Esophagus squamous epithelium (tissue), 5 donors: Measurements from ENCODE around the gene GRIP1. TPM values are rescaled to one million over a fixed set of nuclear protein-coding genes. Genes with fewer than 3 reads are reported as not detected.

Experiments
- DNase-seq: peaks from one replicate; lab custom pipeline; 2025; lab: John Stamatoyannopoulos, UW
- H3K27ac ChIP-seq, 4 donors: fragments of 200-600 bp; sonication (generic); one replicate each; pipeline ENCODE4 v1.5.1; 2016 to 2019; ENCODE audit warnings: mild to moderate bottlenecking in 1 of 4
- H3K27me3 ChIP-seq, 4 donors: fragments of 200-600 bp; sonication (generic); 1 replicate in 3 of 4; 2 replicates in 1 of 4; pipeline versions ENCODE4 v1.5.1 to v1.6.0; 2017 to 2021; ENCODE audit warnings: antibody characterized with exemption in 1 of 4
- H3K36me3 ChIP-seq, 3 donors: fragments of 200-600 bp; sonication (generic); one replicate each; pipeline ENCODE4 v1.5.1; 2016 to 2019
- H3K4me1 ChIP-seq, 3 donors: fragments of 200-600 bp; sonication (generic); one replicate each; pipeline ENCODE4 v1.5.1; 2017 to 2019
- H3K4me3 ChIP-seq, 4 donors: fragments of 200-600 bp; sonication (generic); 1 replicate in 3 of 4; 2 replicates in 1 of 4; pipeline ENCODE4 v1.5.1; 2016 to 2019; ENCODE audit warnings: mild to moderate bottlenecking in 2 of 4, moderate library complexity in 1 of 4
- H3K9me3 ChIP-seq, 3 donors: fragments of 200-600 bp; sonication (generic); one replicate each; pipeline ENCODE4 v1.5.1; 2016 to 2019
- POLR2A ChIP-seq, 4 donors: fragments of 450-650 bp; IDR thresholded peaks; one replicate each; pipeline ENCODE4 v1.6.1; 2017; ENCODE audit warnings: antibody characterized with exemption in 4 of 4, mild to moderate bottlenecking in 4 of 4, moderate library complexity in 3 of 4
- WGBS, 2 donors: methylation state at CpG; one replicate each; pipeline ENCODE4 v1.1.5; 2018; 5-methylcytosine and 5-hydroxymethylcytosine counted together
- intact Hi-C: fragments of 100-400 bp; cut with DNase I; formaldehyde crosslinking; loops from one replicate; pipeline ENCODE4 v1.15.0; 2022
- total RNA-seq, 4 donors: library from RNA; depleted of rRNA; stranded (reverse); fragments of >200 nt; gene quantifications; one replicate each; pipeline ENCODE4 v1.1.0, GENCODE V29; 2016
- TF ChIP-seq, protein P1 (sequence below), 6 experiments: fragments of 450-650 bp in 4 of 6; fragments of 200-600 bp in 2 of 6; sonication (generic) in 2 of 6; IDR thresholded peaks; one replicate each; pipeline ENCODE4 v1.5.1; 2016 to 2019; ENCODE audit warnings: antibody characterized with exemption in 6 of 6, mild to moderate bottlenecking in 4 of 6, moderate library complexity in 4 of 6
- donor health status: DM: yes; HTN: yes; CAD: no.

GRIP1 gene
- total RNA-seq, 4 donors from 2014 or later = 4.9 to 15.9 (median 11.0) TPM

DNA sequence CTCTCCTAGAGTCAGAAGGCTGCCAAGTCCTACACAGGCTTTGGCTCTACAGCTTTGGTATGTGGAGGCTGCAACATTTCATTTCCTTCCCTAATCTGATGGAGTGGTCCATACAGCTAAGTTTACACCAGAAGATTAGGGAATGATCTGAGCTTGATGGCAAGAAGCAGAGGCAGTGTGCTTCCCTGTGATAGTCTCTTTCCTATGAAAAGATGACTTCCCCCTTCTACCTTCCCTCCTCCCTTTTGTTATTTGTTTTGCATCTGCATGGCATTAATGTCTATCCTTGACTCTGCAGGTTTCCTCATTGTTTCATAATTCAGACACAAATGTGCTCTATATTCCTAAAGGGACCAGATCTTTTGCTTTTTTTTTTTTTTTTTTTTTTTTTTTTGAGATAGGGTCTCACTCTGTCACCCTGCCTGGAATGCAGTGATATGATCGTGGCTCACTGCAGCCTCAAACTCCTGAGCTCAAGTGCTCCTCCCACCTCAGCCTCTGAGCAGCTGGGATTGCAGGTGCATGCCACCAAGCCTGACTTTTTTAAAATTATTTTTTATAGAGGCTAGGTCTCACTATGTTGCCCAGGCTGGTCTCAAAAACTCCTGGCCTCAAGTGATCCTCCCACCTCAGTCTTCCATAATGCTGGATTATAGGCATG lies 76.3 kb downstream of the GRIP1 start:
- TF ChIP-seq POLR2A (IDR thresholded peaks at IDR 0.05) = no peak
- TF ChIP-seq, protein P1, sequence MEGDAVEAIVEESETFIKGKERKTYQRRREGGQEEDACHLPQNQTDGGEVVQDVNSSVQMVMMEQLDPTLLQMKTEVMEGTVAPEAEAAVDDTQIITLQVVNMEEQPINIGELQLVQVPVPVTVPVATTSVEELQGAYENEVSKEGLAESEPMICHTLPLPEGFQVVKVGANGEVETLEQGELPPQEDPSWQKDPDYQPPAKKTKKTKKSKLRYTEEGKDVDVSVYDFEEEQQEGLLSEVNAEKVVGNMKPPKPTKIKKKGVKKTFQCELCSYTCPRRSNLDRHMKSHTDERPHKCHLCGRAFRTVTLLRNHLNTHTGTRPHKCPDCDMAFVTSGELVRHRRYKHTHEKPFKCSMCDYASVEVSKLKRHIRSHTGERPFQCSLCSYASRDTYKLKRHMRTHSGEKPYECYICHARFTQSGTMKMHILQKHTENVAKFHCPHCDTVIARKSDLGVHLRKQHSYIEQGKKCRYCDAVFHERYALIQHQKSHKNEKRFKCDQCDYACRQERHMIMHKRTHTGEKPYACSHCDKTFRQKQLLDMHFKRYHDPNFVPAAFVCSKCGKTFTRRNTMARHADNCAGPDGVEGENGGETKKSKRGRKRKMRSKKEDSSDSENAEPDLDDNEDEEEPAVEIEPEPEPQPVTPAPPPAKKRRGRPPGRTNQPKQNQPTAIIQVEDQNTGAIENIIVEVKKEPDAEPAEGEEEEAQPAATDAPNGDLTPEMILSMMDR (IDR thresholded peaks at IDR 0.05) = no peak
- H3K9me3 ChIP-seq = no peaks in the 10 kb centered on the region
- no peaks in the 10 kb centered on the region for H3K4me1 ChIP-seq
- no peak overlapping the region for H3K27ac ChIP-seq
- H3K4me3 ChIP-seq = no peak overlapping the region
- H3K36me3 ChIP-seq = no peaks in the 10 kb centered on the region
- H3K27me3 ChIP-seq = no peaks in the 10 kb centered on the region
- intact Hi-C loops = no loop called here
- WGBS, 2 donors = 63 to 64% methylated on average over 1 of the region's 1 CpG
- DNase-seq = no peak

DNA sequence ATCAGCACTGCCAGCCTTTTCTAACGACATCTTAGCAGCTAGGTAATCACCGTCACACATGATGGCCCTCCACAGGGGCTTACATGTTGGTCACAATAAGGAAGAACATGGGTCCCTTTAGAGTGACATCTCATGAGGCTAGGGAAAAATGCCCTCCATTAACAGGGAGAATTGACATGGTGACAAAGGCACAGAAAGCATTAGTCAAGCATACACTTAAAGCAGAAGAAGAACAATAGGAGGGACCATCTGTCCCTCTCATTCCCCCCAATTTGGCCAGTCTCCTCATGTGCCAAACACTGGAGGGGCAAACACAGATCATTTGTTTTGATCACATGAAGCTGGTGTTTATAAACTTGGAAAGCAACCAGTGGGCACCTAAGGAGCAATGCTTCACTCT lies 78.0 kb downstream of the GRIP1 start:
- no peak overlapping the region for H3K27ac ChIP-seq
- WGBS, 2 donors = 88 to 92% methylated on average over 2 of the region's 2 CpGs
- intact Hi-C loops = no loop called here
- no peak overlapping the region for H3K4me3 ChIP-seq
- H3K4me1 ChIP-seq = no peaks in the 10 kb centered on the region
- H3K27me3 ChIP-seq = no peaks in the 10 kb centered on the region
- DNase-seq = no peak
- H3K36me3 ChIP-seq = no peaks in the 10 kb centered on the region
- TF ChIP-seq POLR2A (IDR thresholded peaks at IDR 0.05) = no peak
- TF ChIP-seq, protein P1 (IDR thresholded peaks at IDR 0.05) = no peak
- H3K9me3 ChIP-seq = no peaks in the 10 kb centered on the region

DNA sequence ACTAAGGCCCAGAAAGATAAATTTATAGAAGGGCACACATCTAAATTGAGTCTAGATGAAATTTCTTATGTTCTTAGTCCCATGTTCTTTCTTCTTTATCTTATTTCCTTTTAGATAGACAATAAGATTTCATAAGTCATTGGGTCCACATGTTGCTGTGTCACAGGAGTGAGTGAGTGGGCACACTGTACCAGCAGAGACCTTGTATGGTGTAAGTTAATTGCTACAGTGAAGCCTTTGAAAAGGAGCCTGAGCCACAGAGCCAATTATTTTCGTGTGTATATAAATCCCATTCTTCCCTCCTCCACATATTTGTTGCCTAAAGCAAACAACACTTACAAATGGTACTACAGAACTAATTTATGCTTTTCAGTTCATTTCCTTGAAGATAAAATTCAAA lies 79.1 kb downstream of the GRIP1 start:
- H3K9me3 ChIP-seq = no peaks in the 10 kb centered on the region
- H3K4me1 ChIP-seq = peaks cover 0 to 4% (median 0%) of the 10 kb centered on the region in 3 donors
- no peak for DNase-seq
- 0 to 31% methylated on average over 1 of the region's 1 CpG for WGBS, 2 donors
- H3K4me3 ChIP-seq = no peak overlapping the region
- H3K36me3 ChIP-seq = no peaks in the 10 kb centered on the region
- H3K27ac ChIP-seq = no peak overlapping the region
- no peak for TF ChIP-seq POLR2A (IDR thresholded peaks at IDR 0.05)
- TF ChIP-seq, protein P1 (IDR thresholded peaks at IDR 0.05) = no peak
- no peaks in the 10 kb centered on the region for H3K27me3 ChIP-seq
- intact Hi-C loops = no loop called here

DNA sequence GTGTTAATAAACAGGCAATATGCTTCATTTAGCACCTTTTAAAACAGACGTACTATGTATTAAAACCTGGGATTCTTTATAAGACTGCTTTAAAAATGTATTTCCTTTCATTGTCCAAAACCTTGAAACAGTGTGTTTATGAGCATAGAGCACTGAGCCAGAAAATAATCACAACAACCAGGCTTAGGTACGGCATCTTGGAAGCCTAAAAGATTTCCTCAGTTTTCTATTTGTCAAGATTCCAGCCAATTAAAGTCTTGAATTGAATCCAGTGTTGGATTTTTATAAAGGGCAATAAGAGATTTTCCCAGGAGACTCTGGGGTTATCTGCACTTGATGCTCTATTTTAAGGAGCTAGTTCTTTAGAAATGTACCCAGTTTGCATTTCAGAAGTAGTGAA lies 80.3 kb downstream of the GRIP1 start:
- H3K27me3 ChIP-seq = no peaks in the 10 kb centered on the region
- DNase-seq = no peak
- no peak overlapping the region for H3K27ac ChIP-seq
- no peak overlapping the region for H3K4me3 ChIP-seq
- no peaks in the 10 kb centered on the region for H3K9me3 ChIP-seq
- intact Hi-C loops = no loop called here
- H3K36me3 ChIP-seq = no peaks in the 10 kb centered on the region
- WGBS, 2 donors = 71 to 80% methylated on average over 2 of the region's 2 CpGs
- TF ChIP-seq POLR2A (IDR thresholded peaks at IDR 0.05) = no peak
- TF ChIP-seq, protein P1 (IDR thresholded peaks at IDR 0.05) = no peak
- H3K4me1 ChIP-seq = peaks cover 0 to 4% (median 0%) of the 10 kb centered on the region in 3 donors

DNA sequence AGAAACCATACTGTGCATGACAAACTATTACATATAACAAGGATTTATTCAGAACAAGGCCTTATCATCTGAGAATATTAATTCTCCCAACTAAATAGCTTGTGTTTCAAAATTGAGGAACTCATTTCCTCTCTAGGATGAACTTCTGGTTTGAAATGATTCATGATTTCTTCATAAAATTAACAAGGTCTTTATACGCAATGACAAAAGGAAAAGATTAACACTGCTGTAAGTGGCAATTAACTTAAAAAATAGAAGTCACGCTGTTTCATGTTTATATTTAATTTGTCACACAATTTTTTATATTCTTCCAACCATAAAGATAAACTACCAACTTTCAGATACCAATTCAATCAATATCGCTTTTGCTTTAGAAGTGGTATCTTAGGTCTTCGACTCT lies 80.8 kb downstream of the GRIP1 start:
- intact Hi-C loops = no loop called here
- 63 to 65% methylated on average over 4 of the region's 4 CpGs for WGBS, 2 donors
- H3K9me3 ChIP-seq = no peaks in the 10 kb centered on the region
- TF ChIP-seq, protein P1 (IDR thresholded peaks at IDR 0.05) = no peak
- no peak for TF ChIP-seq POLR2A (IDR thresholded peaks at IDR 0.05)
- DNase-seq = no peak
- peaks cover 0 to 4% (median 0%) of the 10 kb centered on the region in 3 donors for H3K4me1 ChIP-seq
- no peaks in the 10 kb centered on the region for H3K36me3 ChIP-seq
- no peak overlapping the region for H3K4me3 ChIP-seq
- no peak overlapping the region for H3K27ac ChIP-seq
- H3K27me3 ChIP-seq = no peaks in the 10 kb centered on the region
